RWPE1 (cell line): ENCODE measurements around the gene EPS8L1.
A peak's percentile ranks its signal among the peaks of the same experiment; 100 is the strongest.

Source experiments
- CTCF ChIA-PET: fragments of 350-600 bp; sonication (Branson Sonifier 250); formaldehyde crosslinking; extraction: SDS; loops from one replicate; lab custom pipeline; 2021; lab: Yijun Ruan, JAX
- POLR2A ChIA-PET: fragments of 400-600 bp; formaldehyde crosslinking; extraction: SDS; loops from one replicate; lab custom pipeline; 2020; ENCODE audit warnings: antibody characterized with exemption; ENCODE audit not compliant: low non-redundant PET; lab: Yijun Ruan, JAX
- DNase-seq: peaks from one replicate; pipeline ENCODE4 v3.0.0; 2012; ENCODE audit warnings: low spot score
- H3K27ac ChIP-seq: fragments of 450-650 bp; 2 replicates; pipeline ENCODE4 v1.5.1; 2017
- TF ChIP-seq, protein P1 (sequence below): fragments of 450-650 bp; conservative IDR thresholded peaks from 2 replicates; pipeline ENCODE4 v1.5.1; 2017; ENCODE audit warnings: low read depth, mild to moderate bottlenecking

Gene EPS8L1

GRCh38 chr19:55097864-55098715 lies 22.4 kb downstream of the EPS8L1 start:
- ChIA-PET CTCF (interaction anchor here (0.6 kb wide), 1 partner anchor 483 kb away, joined by 3 read pairs; no protein-coding TSS in a partner anchor), POLR2A (no interaction called here)
- TF ChIP-seq, protein P1, sequence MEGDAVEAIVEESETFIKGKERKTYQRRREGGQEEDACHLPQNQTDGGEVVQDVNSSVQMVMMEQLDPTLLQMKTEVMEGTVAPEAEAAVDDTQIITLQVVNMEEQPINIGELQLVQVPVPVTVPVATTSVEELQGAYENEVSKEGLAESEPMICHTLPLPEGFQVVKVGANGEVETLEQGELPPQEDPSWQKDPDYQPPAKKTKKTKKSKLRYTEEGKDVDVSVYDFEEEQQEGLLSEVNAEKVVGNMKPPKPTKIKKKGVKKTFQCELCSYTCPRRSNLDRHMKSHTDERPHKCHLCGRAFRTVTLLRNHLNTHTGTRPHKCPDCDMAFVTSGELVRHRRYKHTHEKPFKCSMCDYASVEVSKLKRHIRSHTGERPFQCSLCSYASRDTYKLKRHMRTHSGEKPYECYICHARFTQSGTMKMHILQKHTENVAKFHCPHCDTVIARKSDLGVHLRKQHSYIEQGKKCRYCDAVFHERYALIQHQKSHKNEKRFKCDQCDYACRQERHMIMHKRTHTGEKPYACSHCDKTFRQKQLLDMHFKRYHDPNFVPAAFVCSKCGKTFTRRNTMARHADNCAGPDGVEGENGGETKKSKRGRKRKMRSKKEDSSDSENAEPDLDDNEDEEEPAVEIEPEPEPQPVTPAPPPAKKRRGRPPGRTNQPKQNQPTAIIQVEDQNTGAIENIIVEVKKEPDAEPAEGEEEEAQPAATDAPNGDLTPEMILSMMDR, result no peak
- DNase-seq, result no peak
- no peak overlapping the region for H3K27ac ChIP-seq

GRCh38 chr19:55098716-55099556 lies 23.3 kb downstream of the EPS8L1 start:
- TF ChIP-seq, protein P1, result no peak
- 0 out of 2 replicates have a peak overlapping the region, but pooled peaks have one; percentile 15 for H3K27ac ChIP-seq
- POLR2A ChIA-PET, result no interaction called here
- no peak for DNase-seq
- CTCF ChIA-PET, result interaction anchor here (1.2 kb wide), 1 partner anchor 11 kb away, joined by 3 read pairs; no protein-coding TSS in a partner anchor

- DNase-seq, result no peak
- CTCF ChIA-PET, result interaction anchor here (1.2 kb wide), 1 partner anchor 12 kb away, joined by 3 read pairs; no protein-coding TSS in a partner anchor
- POLR2A ChIA-PET, result no interaction called here
- H3K27ac ChIP-seq, result 0 out of 2 replicates have a peak overlapping the region, but pooled peaks have one; percentile 15
- TF ChIP-seq, protein P1, result no peak
Measured at GRCh38 chr19:55099557-55100506, 24.2 kb downstream of the EPS8L1 start.

GRCh38 chr19:55101261-55101660 lies 25.6 kb downstream of the EPS8L1 start:
- ChIA-PET CTCF (no interaction called here), POLR2A (no interaction called here)
- DNase-seq, result no peak
- H3K27ac ChIP-seq, result no peak overlapping the region; the same call in 1 of the 2 replicates
- TF ChIP-seq, protein P1, result no peak

GRCh38 chr19:55103190-55103589 lies 27.5 kb downstream of the EPS8L1 start:
- TF ChIP-seq, protein P1, result no peak
- no peak for DNase-seq
- no peak overlapping the region for H3K27ac ChIP-seq
- ChIA-PET CTCF (no interaction called here), POLR2A (no interaction called here)
